NT2/D1 (cell line): Measurements from ENCODE around the gene AGBL4.

Source experiments
- DNase-seq: peaks from one replicate; pipeline ENCODE4 v3.0.0-alpha.2; 2011; ENCODE audit warnings: low read depth, low spot score
- H3K27me3 ChIP-seq: 2 replicates; pipeline ENCODE4 v1.6.0; 2011; ENCODE audit warnings: mild to moderate bottlenecking; ENCODE audit not compliant: insufficient read length, insufficient read depth
- H3K36me3 ChIP-seq: 2 replicates; pipeline ENCODE4 v1.6.1; 2011; ENCODE audit warnings: mild to moderate bottlenecking, low read length, mixed read lengths; ENCODE audit not compliant: insufficient read depth, insufficient read length
- H3K4me1 ChIP-seq: 2 replicates; pipeline ENCODE4 v1.5.1; 2011; ENCODE audit not compliant: insufficient read depth, insufficient read length
- H3K4me3 ChIP-seq: 2 replicates; pipeline ENCODE4 v1.5.1; 2011; ENCODE audit warnings: low read depth; ENCODE audit not compliant: insufficient read length
- H3K9ac ChIP-seq: 2 replicates; pipeline ENCODE4 v1.6.0; 2011; ENCODE audit warnings: low read depth; ENCODE audit not compliant: insufficient read length
- H3K9me3 ChIP-seq: 2 replicates; pipeline ENCODE4 v1.5.1; 2011; ENCODE audit warnings: mild to moderate bottlenecking, low read length; ENCODE audit not compliant: insufficient read depth
- SUZ12 ChIP-seq: IDR thresholded peaks from 2 replicates; pipeline ENCODE4 v1.6.1; 2011; ENCODE audit not compliant: insufficient read length, insufficient read depth; ENCODE audit errors: extremely low read depth
- YY1 ChIP-seq: IDR thresholded peaks from 2 replicates; pipeline ENCODE4 v1.6.1; 2011; ENCODE audit not compliant: insufficient read length, insufficient read depth
- ZNF274 ChIP-seq: IDR thresholded peaks from 2 replicates; pipeline ENCODE4 v1.6.1; 2011; ENCODE audit warnings: mild to moderate bottlenecking, low read depth, low read length

Gene AGBL4

GRCh38 chr1:48841461-48841860 lies 1182.3 kb downstream of the AGBL4 start:
- Histone ChIP-seq H3K36me3 (no peaks in the 10 kb centered on the region), H3K9ac (no peak overlapping the region), H3K4me3 (no peak overlapping the region), H3K27me3 (no peaks in the 10 kb centered on the region), H3K9me3 (no peaks in the 10 kb centered on the region), H3K4me1 (no peaks in the 10 kb centered on the region)
- DNase-seq = no peak
- TF ChIP-seq ZNF274 (no peak), SUZ12 (no peak), YY1 (no peak)

- Histone ChIP-seq H3K27me3 (no peaks in the 10 kb centered on the region), H3K9me3 (no peaks in the 10 kb centered on the region), H3K36me3 (no peaks in the 10 kb centered on the region), H3K4me3 (no peak overlapping the region), H3K9ac (no peak overlapping the region), H3K4me1 (no peaks in the 10 kb centered on the region)
- no peak for DNase-seq
- no peak for TF ChIP-seq YY1
- TF ChIP-seq SUZ12 = no peak
- no peak for TF ChIP-seq ZNF274
These were observed 1192.4 kb downstream of the AGBL4 start for GRCh38 chr1:48831120-48831978.

GRCh38 chr1:48830715-48831114 lies 1193.0 kb downstream of the AGBL4 start:
- H3K36me3 ChIP-seq = no peaks in the 10 kb centered on the region
- no peak overlapping the region for H3K4me3 ChIP-seq
- DNase-seq = no peak
- no peaks in the 10 kb centered on the region for H3K4me1 ChIP-seq
- no peak overlapping the region for H3K9ac ChIP-seq
- no peak for TF ChIP-seq YY1
- no peak for TF ChIP-seq ZNF274
- no peak for TF ChIP-seq SUZ12
- no peaks in the 10 kb centered on the region for H3K9me3 ChIP-seq
- H3K27me3 ChIP-seq = no peaks in the 10 kb centered on the region

GRCh38 chr1:48829446-48829845 lies 1194.3 kb downstream of the AGBL4 start:
- H3K4me3 ChIP-seq = no peak overlapping the region
- no peak for TF ChIP-seq ZNF274
- TF ChIP-seq YY1 = no peak
- TF ChIP-seq SUZ12 = no peak
- no peak overlapping the region for H3K9ac ChIP-seq
- DNase-seq = no peak
- H3K27me3 ChIP-seq = no peaks in the 10 kb centered on the region
- no peaks in the 10 kb centered on the region for H3K4me1 ChIP-seq
- no peaks in the 10 kb centered on the region for H3K9me3 ChIP-seq
- H3K36me3 ChIP-seq = no peaks in the 10 kb centered on the region

GRCh38 chr1:48823168-48823567 lies 1200.6 kb downstream of the AGBL4 start:
- H3K36me3 ChIP-seq = no peaks in the 10 kb centered on the region
- no peak overlapping the region for H3K9ac ChIP-seq
- no peak overlapping the region for H3K4me3 ChIP-seq
- DNase-seq = no peak
- TF ChIP-seq SUZ12 (no peak), YY1 (no peak), ZNF274 (no peak)
- H3K4me1 ChIP-seq = no peaks in the 10 kb centered on the region
- H3K27me3 ChIP-seq = no peaks in the 10 kb centered on the region
- H3K9me3 ChIP-seq = no peaks in the 10 kb centered on the region

GRCh38 chr1:48820491-48820890 lies 1203.3 kb downstream of the AGBL4 start:
- Histone ChIP-seq H3K4me3 (no peak overlapping the region), H3K27me3 (no peaks in the 10 kb centered on the region), H3K4me1 (no peaks in the 10 kb centered on the region), H3K9ac (no peak overlapping the region), H3K36me3 (no peaks in the 10 kb centered on the region), H3K9me3 (no peaks in the 10 kb centered on the region)
- TF ChIP-seq YY1 (no peak), ZNF274 (no peak), SUZ12 (no peak)
- DNase-seq = no peak

GRCh38 chr1:48817505-48818114 lies 1206.1 kb downstream of the AGBL4 start:
- H3K9me3 ChIP-seq = no peaks in the 10 kb centered on the region
- H3K27me3 ChIP-seq = no peaks in the 10 kb centered on the region
- DNase-seq = peak; percentile 50
- H3K9ac ChIP-seq = no peak overlapping the region
- TF ChIP-seq YY1 (no peak), ZNF274 (no peak), SUZ12 (no peak)
- H3K36me3 ChIP-seq = no peaks in the 10 kb centered on the region
- H3K4me1 ChIP-seq = no peaks in the 10 kb centered on the region
- H3K4me3 ChIP-seq = no peak overlapping the region
